HG03521 (cell line): Measurements from ENCODE around the gene SYS1.
"Not testable (repeated sequence)": the region's sequence is repeated elsewhere in the genome, so short reads cannot be mapped to it uniquely, and the experiment has no call there.

ENCODE experiments used
- ATAC-seq: cut with Tn5 transposase; IDR thresholded peaks from one replicate; pipeline ENCODE4 v1.9.1; 2021; ENCODE audit warnings: mild to moderate bottlenecking, moderate library complexity; ENCODE audit not compliant: unreplicated experiment

The SYS1 gene

GRCh38 chr20:45339799-45340198, 23.2 kb upstream of the SYS1 start:
- no peak for ATAC-seq

GRCh38 chr20:45340236-45340847, 22.6 kb upstream of the SYS1 start:
- no peak for ATAC-seq

DNA sequence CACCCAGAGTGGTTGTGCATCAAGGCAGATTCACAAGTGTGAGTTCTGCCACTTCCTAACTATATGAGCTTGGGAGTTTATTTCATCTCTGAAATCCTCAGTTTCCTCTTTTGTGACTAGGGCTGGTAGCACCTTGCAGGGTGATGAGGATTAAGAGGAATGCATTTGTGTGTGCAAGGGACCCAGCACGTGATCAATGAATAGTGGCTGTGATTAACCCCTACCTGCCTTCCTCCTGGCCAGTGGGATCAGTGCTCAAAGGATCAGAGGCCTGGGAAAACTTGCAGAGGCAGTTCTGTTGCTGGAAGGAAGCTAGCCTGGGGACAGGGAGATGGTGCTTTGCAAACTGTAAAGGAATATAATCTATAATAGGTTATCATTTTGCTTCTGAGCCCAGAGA, 22.0 kb upstream of the SYS1 start:
- ATAC-seq = no peak

GRCh38 chr20:45341579-45341938, 21.4 kb upstream of the SYS1 start:
- no peak for ATAC-seq

- no peak for ATAC-seq
Measured at GRCh38 chr20:45341939-45342854, 20.8 kb upstream of the SYS1 start.

DNA sequence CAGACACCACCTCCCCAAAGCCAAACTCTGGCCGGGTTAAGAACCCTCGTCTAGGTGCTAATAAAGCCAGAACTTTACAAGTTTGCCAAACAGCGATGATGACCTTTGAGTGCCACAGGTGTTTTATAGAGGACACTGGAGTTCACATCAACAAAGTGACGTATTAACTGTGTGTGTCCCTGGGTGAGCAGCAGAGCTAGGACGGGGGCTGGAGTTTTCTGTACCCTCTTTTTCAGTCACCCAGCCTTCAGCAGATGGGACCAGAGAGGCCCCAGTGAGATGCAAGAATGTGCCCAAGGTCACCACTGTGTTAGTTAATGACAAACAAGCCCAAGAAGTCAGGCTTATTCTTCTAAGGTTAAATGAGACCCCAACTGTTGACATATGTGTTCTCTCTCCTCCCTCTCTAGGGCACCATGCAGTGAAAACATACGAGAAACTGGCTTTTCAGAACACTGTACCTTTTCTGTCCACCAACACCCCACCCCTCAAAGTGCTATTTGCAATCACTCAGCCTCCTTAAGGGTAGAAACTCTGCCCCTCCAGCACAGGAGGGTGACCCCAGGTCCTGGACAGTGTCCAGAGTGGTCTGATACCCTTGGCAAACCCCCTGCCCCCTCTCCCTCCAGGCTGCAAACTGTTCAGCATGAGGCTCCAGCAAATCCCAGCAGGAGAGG, 20.0 kb upstream of the SYS1 start:
- no peak for ATAC-seq

DNA sequence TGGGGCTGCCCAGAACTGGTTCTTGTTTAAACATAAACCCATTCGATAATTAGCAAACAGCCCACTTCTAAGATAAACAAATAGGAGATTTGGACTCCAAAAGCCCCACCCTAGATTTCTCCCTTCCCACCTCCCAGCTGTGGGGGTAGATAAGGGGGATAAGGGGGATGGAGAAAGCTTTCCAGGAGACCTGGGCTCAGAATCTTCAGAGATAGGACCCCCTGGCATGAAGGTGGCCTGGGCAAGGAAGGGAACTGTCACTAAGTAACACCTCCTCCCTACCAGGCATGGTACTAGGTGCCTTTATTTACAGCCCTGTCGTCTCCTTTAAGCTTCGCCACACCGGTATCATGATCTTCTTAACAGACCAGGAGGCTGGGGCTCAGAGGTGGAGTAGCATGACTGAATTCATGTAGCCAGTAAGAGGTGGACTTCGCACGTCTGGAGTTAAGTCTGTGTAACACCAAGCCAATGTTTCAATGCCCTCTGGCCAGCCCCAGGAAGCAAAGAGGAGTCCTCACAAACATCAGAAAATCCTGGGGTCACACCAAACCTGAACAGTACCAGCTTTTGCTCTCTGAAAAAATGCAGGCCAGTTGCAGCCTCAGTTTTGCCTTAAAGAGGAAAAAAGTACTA, 19.3 kb upstream of the SYS1 start:
- ATAC-seq = no peak

DNA sequence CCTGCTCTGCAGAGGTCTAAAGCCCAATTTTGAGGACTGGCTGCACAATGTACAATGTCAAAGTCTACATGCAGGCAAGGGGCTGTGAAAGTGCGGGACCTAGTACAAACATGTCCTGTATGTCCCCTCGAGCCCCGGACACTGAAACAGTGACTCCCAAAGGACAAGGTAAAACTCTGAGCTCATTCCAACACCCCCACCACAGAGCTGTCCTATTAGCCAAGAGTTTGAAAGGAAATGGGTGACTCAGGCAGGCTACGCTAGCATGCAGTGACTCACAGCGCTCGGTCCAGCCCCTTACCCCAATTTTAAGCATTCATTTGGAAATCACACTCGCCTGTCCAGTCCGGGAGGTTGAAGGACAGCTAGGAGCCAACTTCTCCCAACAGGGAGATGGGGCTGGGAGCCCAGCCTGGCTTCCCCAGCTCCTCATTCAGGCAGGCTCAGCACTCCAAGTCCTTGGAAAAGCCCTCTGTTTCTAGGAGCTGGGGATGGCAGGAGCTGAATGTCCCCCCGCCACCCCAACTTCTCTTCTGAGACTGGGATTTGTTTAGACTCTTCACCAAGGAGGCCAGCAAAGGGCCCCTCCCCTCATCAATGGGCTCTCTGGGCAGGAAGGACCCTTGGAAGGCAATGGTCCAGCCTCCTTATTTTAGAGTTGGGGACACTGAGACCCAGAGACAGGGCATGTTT, 18.6 kb upstream of the SYS1 start:
- ATAC-seq = no peak

- no peak for ATAC-seq
Measured at GRCh38 chr20:45345104-45345936, 17.6 kb upstream of the SYS1 start.

GRCh38 chr20:45346291-45346718, 16.7 kb upstream of the SYS1 start:
- ATAC-seq = no peak

DNA sequence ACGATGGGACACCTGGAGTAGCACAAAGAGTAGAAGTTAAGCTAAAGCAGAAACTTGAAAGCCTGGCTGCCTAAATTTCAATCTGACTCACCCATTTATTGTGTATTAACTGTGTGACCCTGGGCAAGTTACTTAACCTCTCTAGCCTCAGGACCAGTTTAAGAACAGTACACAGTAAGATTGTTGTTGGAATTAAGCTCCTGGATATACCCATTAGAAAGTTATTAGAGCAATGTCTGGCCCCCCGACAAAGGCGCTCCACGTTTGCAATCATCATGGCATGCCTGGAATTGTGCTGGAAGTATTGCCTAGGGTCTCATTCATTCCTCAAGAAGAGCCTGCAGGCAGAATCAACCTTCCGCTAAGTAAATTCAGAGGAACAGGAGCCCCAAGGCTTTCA, 16.1 kb upstream of the SYS1 start:
- no peak for ATAC-seq

DNA sequence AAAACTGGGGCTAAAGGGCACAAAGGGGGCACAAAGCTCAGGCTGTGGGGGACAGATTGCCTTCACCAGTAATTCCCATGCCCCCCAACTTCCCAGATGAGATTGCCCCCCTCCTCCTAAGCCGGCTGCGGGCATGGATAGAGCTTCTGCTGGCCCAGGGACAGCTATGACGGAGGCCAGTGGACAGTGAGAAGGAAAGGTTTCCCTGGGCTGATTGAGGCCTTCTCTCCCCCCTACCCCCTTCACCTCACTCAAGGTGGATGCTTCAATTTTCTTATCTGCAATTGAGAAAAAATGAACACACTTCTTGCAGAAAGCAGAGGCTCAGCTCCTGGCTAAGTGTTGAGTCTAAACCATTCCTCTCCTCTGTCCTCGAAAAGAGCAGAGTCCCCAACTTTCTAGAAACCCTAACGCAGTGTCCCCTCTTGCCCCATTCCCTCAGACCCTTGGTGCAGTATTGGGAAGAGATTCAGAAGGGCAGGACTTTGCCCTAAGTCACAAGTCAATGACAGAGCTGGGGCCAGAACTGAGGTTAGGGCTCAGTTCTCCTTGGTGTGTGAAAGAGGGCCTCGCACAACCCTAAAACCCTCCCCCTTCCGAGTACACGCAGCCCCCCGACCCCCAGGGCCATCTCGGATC, 15.5 kb upstream of the SYS1 start:
- no peak for ATAC-seq

GRCh38 chr20:45347936-45348778, 14.8 kb upstream of the SYS1 start, which contains the start of gene SDC4:
Gene SDC4, minus strand, starts transcription at chr20:45348424. Its CDS starts 40 bp downstream, at chr20:45348384.
- no peak for ATAC-seq

- ATAC-seq = no peak
Measured at GRCh38 chr20:45350217-45350616, 12.7 kb upstream of the SYS1 start.

DNA sequence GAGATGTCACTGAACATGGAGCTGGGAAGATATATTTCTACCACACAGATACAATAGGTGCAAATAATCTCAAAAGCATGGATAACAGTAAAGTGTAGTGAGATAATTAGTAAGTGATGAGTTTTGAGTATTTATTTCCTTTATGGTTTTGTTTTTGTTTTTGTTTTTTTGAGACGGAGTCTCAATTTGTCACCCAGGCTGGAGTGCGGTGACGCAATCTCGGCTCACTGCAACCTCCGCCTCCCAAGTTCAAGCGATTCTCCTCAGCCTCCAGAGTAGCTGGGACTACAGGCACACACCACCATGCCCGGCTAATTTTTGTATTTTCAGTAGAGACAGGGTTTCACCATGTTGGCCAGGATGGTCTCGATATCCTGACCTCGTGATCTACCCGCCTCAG, 12.2 kb upstream of the SYS1 start:
- ATAC-seq = not testable (repeated sequence)

- no peak for ATAC-seq
Measured at GRCh38 chr20:45352729-45353128, 10.2 kb upstream of the SYS1 start.

DNA sequence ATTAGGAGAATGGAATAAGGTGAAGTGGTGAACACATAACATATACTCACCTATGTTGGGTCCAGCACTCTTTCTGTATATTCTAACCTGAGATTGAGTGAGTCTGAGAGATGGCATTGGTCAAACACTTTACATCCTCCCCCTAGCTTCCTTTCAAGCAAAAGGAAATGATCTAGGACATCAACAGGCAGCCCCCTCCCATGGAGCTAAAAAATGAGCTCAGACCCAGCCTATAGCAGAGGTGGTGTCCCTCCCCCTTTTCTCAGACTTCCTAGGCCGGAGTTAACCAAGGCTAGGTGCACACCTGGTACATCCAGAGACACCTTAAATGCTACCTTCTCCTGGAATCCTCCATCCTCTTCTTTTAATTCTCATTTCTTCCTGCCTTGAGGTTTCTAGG, 9.2 kb upstream of the SYS1 start:
- no peak for ATAC-seq

DNA sequence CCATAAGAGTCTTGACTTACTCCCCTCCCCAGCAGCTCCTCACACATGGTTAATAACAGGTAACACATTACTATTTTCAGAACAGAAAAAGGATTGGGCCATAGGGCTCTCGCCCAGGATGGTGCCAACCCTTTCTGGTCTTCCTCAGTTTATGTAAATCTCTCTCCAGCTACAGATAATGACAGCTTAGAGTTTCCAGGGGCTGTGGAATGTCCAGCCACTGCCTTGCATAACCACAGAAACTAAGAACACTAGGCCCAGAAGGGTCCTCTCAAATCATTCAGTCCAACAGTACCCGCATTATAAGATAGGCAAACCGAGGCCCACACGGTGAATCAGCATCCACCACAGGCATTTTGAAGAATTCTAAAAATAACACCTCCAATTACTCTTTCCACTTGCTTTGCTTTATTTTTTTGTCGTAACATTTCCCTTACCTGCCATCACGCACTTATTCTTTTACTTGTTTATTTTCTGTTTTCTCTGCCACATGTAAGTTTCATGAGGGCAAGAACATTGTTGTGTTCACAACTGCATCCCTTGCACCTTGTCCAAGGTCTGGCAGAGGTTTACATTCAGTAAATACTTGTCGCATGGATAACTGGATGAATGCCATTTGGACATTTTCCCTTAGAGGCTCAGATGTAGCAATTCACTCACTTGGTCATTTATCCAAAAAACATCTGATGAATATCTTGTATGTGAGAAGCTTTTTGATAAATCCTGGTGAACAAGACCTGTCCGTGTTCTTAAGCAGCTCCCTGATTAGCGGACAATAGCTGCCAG, 8.3 kb upstream of the SYS1 start:
- ATAC-seq = no peak
